HG02642 (cell line): ENCODE measurements around the gene XPNPEP2.

Experiments
- ATAC-seq: cut with Tn5 transposase; IDR thresholded peaks from one replicate; pipeline ENCODE4 v1.9.1; 2021; ENCODE audit warnings: mild to moderate bottlenecking; ENCODE audit not compliant: unreplicated experiment, poor library complexity

XPNPEP2 gene

GRCh38 chrX:129791961-129792570 is 53.3 kb downstream of the XPNPEP2 start:
- no peak for ATAC-seq

DNA sequence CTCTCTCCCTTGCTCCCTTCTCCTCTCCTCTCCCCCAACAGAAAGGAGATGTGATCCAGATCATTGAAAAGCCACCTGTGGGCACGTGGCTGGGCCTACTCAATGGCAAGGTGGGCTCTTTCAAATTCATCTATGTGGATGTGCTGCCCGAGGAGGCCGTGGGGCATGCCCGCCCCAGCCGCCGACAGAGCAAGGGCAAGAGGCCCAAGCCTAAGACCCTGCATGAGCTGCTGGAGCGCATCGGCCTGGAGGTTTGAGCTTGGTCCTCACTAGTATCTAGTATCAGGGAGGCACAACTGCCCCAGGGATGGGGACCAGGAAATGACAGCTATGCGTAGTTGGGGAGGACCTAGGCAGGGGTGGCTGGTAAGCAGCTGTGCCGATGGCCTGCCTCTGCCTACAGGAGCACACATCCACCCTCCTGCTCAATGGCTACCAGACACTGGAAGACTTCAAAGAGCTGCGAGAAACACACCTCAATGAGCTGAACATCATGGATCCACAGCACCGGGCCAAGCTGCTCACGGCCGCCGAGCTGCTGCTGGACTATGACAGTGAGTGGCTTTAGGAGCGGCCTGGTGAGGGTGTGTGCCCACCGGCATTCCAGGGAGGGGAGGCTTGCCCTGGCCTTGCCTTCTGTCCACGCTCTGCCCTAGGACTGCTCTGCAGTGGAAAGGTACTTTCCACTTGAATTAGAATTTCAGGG is 54.0 kb downstream of the XPNPEP2 start:
- ATAC-seq = no peak

DNA sequence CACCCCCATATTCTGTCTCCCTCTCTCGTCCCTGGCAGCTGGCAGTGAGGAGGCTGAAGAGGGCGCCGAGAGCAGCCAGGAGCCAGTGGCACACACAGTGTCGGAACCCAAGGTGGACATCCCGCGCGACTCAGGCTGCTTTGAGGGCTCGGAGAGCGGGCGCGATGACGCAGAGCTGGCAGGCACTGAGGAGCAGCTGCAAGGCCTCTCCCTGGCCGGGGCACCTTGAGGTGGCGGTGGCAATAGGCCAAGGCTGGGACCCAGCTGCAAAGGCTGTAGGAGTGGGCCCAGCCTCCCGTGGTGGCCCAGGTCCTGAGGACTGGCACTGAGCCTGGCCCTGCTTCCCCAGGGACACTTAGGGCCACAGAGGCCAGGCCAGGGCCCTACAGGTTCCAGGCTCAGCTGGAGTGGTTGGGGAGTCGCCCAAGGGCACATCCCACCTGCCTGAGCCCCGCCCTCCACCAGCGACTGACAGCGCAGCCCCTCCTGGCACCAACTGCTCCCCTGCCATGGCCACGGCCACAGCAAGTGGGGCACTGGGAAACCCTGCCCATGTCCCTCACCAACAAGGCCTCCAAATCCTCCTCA is 54.9 kb downstream of the XPNPEP2 start:
- ATAC-seq = no peak

DNA sequence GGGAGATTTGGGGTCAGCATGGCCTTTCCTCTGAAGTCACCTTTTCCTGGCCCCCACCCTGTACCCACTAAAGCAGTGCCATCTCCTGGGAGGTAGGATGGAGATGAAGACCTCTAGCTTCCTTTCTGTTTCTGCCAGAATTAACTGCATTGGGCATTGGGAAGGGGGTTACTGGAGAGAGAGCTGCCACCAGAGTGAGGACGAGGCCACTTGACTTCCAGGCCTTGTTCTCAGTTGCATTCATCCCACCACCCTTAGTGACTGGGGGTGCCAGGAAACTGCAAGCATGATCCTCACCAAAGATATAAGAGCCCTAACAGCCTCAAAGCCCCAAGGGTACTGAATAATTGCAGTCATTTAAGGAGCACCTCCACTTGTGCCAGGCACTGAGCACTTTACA is 56.8 kb downstream of the XPNPEP2 start:
- no peak for ATAC-seq

DNA sequence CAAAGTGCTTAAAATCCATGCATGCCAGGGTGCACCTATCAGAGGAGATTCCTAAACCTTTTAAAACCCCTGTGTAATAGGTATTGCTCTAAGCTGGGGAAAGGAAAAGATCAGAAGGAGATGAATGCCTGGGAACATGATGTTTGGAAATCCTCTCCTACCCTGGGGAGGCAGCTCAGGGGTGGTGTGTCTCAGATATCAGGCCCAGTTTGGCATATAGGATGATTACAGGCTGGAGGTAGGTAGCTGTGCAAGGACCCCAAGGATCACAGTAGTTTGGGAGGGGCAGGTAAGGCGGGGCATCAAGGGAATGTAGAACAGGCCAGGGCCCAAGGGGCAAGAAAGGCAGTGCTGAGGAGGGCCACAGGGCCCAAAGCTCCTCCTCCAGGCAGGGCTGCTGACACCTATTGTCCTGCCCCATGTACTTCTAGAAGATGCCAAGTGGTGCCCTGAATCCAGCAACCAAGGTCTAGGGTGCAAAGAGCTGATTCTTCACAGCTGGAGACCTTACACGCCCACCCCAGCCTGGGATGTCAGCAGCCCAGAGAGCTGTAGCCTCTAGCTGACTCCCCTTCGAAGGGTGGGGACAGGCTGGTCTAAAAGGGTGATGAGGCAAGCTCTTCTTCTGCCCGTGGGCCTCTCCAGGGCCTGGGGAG is 58.6 kb downstream of the XPNPEP2 start:
- no peak for ATAC-seq

GRCh38 chrX:129798456-129798855 is 59.7 kb downstream of the XPNPEP2 start:
- no peak for ATAC-seq

DNA sequence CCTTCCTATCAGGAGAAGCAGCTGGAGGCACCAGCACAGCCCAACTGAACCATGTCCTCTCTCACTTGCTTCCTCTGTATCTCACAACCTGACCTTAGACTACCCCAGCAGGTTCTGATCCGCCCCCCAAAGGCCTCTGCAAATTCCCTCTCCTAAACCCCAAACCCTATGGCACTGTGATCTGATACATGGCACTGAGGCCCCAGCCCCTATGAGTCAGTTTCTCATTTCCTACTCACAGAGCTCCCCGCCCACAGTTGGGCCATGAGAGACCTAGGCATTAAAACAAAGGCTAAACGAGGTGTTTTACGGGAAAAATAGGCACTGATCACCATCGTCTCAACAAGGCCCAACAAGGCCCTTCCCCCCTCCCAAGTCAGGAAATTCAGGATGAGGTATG is 60.1 kb downstream of the XPNPEP2 start:
- ATAC-seq = no peak

- no peak for ATAC-seq
Measured at GRCh38 chrX:129800186-129800585, 61.4 kb downstream of the XPNPEP2 start.

DNA sequence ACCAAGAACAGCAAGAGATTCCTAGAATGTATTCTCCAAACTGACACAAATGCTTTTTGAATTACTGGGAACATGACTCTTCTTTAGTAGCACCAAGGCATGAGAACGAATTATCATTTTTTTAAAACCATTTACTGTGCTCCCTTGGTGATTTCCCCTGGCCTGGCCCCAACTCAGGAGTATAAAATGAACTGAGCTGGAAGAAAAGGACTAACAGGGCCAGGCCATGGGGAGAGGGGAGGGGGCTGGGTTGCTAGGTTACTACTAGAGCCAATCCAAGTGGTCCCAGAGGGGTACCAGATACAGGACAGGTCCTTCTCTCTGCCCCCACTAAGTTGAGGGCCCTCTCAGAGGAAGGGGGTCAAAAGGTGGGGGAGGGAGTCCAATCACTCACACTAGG is 64.1 kb downstream of the XPNPEP2 start:
- no peak for ATAC-seq

- ATAC-seq = no peak
Measured at GRCh38 chrX:129804806-129805205, 66.0 kb downstream of the XPNPEP2 start.

DNA sequence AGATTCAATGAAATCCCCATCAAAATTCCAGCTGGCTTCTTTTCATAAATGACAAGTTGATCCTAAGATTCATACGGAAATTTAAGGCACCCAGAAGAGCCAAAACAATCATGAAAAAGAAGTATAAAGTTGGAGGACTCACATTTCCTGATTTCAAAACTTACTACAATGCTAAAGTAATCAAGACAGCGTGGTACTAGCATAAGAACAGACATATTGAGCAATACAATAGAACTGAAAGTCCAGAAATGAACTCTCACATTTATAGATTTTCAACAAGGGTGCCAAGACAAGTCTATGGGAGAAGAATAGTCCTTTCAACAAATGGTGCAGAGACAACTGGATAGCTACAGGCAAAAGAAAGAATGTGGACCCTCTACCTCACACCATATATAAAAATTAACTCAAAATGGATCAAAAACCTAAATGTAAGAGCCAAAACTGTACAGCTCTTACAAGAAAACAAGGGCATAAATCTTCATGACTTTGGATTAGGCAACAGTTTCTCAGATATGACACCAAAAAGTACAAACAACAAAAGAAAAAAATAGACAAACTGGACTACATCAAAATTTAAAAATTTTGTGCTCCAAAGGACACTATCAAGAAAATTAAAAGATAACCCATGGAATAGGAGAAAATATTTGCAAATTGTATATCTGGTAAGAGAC is 69.5 kb downstream of the XPNPEP2 start:
- ATAC-seq = no peak

- ATAC-seq = no peak
Measured at GRCh38 chrX:129808829-129809796, 70.3 kb downstream of the XPNPEP2 start.

DNA sequence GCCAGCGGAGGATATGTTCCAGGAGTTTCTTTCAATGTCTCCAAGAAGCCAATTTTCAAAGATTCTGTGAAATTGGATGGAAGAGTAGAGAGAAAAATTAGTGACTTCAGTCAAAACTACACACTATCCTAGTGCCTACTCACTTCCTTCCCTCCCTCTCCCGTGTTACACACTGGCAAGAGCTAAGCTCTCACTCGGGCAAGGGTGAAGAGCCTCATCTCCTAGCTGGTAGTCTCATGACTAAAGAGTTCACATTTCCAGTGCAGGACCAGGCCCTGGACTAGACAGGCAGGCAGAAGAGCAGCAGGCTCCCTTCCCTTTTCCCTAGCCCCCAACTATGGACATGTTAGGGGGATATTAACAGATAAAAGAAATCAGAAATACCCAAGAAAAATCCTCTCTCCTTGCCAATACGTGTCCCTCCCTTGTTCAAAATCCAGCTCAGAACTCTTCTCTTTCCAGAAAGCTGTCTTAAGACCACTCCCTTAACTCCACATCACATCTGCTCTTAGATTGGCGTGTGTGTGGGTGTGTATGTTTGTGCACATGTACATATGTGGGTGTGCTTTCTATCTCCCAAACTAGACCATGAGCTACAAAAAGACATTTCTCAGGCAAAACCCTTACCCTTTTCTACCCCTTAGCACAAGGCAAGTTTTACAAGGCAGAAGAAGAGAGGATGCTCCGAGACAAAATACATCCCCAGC is 75.0 kb downstream of the XPNPEP2 start:
- no peak for ATAC-seq

- no peak for ATAC-seq
Measured at GRCh38 chrX:129818123-129818522, 79.3 kb downstream of the XPNPEP2 start.
